ENCODE measurements around the gene LRRK1.

LRRK1 gene

GRCh38 chr15:100926258-100926657 lies 7.1 kb downstream of the LRRK1 start:
- no peaks in the 10 kb centered on the region for H3K27me3 ChIP-seq
- H3K27ac ChIP-seq: no peak overlapping the region
- intact Hi-C loops (cut with DNase I; ENCODE audit: low total_unique reads): no loop called here
- peaks cover 0 to 7% (median 3%) of the 10 kb centered on the region in 3 donors for H3K36me3 ChIP-seq
- no peaks in the 10 kb centered on the region for H3K4me1 ChIP-seq
- H3K4me3 ChIP-seq: no peak overlapping the region
- DNase-seq: no peak
- no peak for TF ChIP-seq CTCF (IDR thresholded peaks at IDR 0.05)
- H3K9me3 ChIP-seq: no peaks in the 10 kb centered on the region

GRCh38 chr15:100926971-100927756 lies 8.0 kb downstream of the LRRK1 start:
- DNase-seq: no peak
- peaks cover 0 to 7% (median 3%) of the 10 kb centered on the region in 3 donors for H3K36me3 ChIP-seq
- no peaks in the 10 kb centered on the region for H3K9me3 ChIP-seq
- no peaks in the 10 kb centered on the region for H3K4me1 ChIP-seq
- TF ChIP-seq CTCF (IDR thresholded peaks at IDR 0.05): no peak
- no peaks in the 10 kb centered on the region for H3K27me3 ChIP-seq
- H3K4me3 ChIP-seq: no peak overlapping the region
- intact Hi-C loops (cut with DNase I; ENCODE audit: low total_unique reads): no loop called here
- no peak overlapping the region for H3K27ac ChIP-seq

GRCh38 chr15:100928632-100929280 lies 9.6 kb downstream of the LRRK1 start:
- Histone ChIP-seq H3K4me1 (no peaks in the 10 kb centered on the region), H3K4me3 (no peak overlapping the region), H3K27ac (no peak overlapping the region)

GRCh38 chr15:100929641-100930042 lies 10.5 kb downstream of the LRRK1 start:
- TF ChIP-seq CTCF (IDR thresholded peaks at IDR 0.05): no peak
- no peak overlapping the region for H3K27ac ChIP-seq
- no peaks in the 10 kb centered on the region for H3K9me3 ChIP-seq
- H3K4me1 ChIP-seq: no peaks in the 10 kb centered on the region
- intact Hi-C loops (cut with DNase I; ENCODE audit: low total_unique reads): no loop called here
- peaks cover 0 to 7% (median 3%) of the 10 kb centered on the region in 3 donors for H3K36me3 ChIP-seq
- H3K4me3 ChIP-seq: no peak overlapping the region
- no peak for DNase-seq
- no peaks in the 10 kb centered on the region for H3K27me3 ChIP-seq

More at GRCh38 chr15:100928632-100929280, 9.6 kb downstream of the LRRK1 start:
- no peaks in the 10 kb centered on the region for H3K9me3 ChIP-seq
- peaks cover 0 to 7% (median 3%) of the 10 kb centered on the region in 3 donors for H3K36me3 ChIP-seq
- TF ChIP-seq CTCF (IDR thresholded peaks at IDR 0.05): no peak
- intact Hi-C loops (cut with DNase I; ENCODE audit: low total_unique reads): no loop called here
- DNase-seq: no peak
- no peaks in the 10 kb centered on the region for H3K27me3 ChIP-seq

- Histone ChIP-seq H3K27ac (no peak overlapping the region), H3K4me1 (no peaks in the 10 kb centered on the region), H3K9me3 (no peaks in the 10 kb centered on the region), H3K4me3 (no peak overlapping the region), H3K36me3 (peaks cover 0 to 7% (median 3%) of the 10 kb centered on the region in 3 donors), H3K27me3 (no peaks in the 10 kb centered on the region)
- intact Hi-C loops (cut with DNase I; ENCODE audit: low total_unique reads): no loop called here
- DNase-seq: no peak
- no peak for TF ChIP-seq CTCF (IDR thresholded peaks at IDR 0.05)
Measured at GRCh38 chr15:100930306-100930848, 11.2 kb downstream of the LRRK1 start.

All from tibial artery (tissue), 4 donors.